Tibial nerve (tissue), 3 donors: ENCODE measurements around the gene UNC45A.

ENCODE experiments used
- CTCF ChIP-seq, 5 experiments: fragments of 200-600 bp in 3 of 5; fragments of 450-650 bp in 2 of 5; sonication (generic) in 3 of 5; IDR thresholded peaks; one replicate each; pipeline ENCODE4 v1.5.1; 2016 to 2019; ENCODE audit warnings: antibody characterized with exemption in 5 of 5, mild to moderate bottlenecking in 3 of 5, moderate library complexity in 2 of 5
- POLR2A ChIP-seq, 2 donors: fragments of 450-650 bp; IDR thresholded peaks; one replicate each; pipeline ENCODE4 v1.6.1; 2017; ENCODE audit warnings: antibody characterized with exemption in 2 of 2, mild to moderate bottlenecking in 2 of 2, moderate library complexity in 2 of 2

- TF ChIP-seq CTCF (IDR thresholded peaks at IDR 0.05) (no peak), POLR2A (IDR thresholded peaks at IDR 0.05) (no peak)
Measured at GRCh38 chr15:90947577-90948357, 12.7 kb downstream of the UNC45A start.
